Endothelial cell of umbilical vein (primary cell): ENCODE data around the gene FNBP1L. TPM values are rescaled to one million over a fixed set of nuclear protein-coding genes. Genes with fewer than 3 reads are reported as not detected.

Source experiments
- BruUV-seq: library from RNA; stranded (reverse); fragments of 400-500 nt; replicated peaks from 2 replicates; lab custom pipeline; 2021; lab: Mats Ljungman, UMichigan
- CTCF ChIA-PET: fragments of 300-600, 350-600 bp; sonication (Branson Sonifier 250); formaldehyde crosslinking; loops from one replicate; lab custom pipeline; 2021; ENCODE audit warnings: antibody characterized with exemption, inconsistent platforms; lab: Charles Lee
- POLR2A ChIA-PET: fragments of 300-600, 350-600 bp; sonication (Branson Sonifier 250); formaldehyde crosslinking; loops from one replicate; lab custom pipeline; 2021; ENCODE audit warnings: antibody characterized with exemption, inconsistent platforms; lab: Charles Lee
- DNase-seq: peaks from one replicate; pipeline ENCODE4 v3.0.0-alpha.2; 2011; ENCODE audit warnings: low read depth, low spot score
- FAIRE-seq: peaks from 2 replicates; lab custom pipeline; 2011; peaks lifted over from hg19 to GRCh38; lab: Jason Lieb, UNC
- H2AFZ ChIP-seq: 2 replicates; pipeline ENCODE4 v1.6.0; 2012; ENCODE audit warnings: low read depth, low read length, control low read depth, inconsistent platforms
- H3K27ac ChIP-seq: 2 replicates; pipeline ENCODE4 v1.5.1; 2011; ENCODE audit warnings: low read depth, mild to moderate bottlenecking, control low read depth, low read length, moderate library complexity; ENCODE audit not compliant: insufficient read depth
- H3K27me3 ChIP-seq, 2 experiments: 2 replicates each; pipeline versions ENCODE4 v1.6.0 to v1.6.1; 2011; ENCODE audit warnings: low read length in 2 of 2, mixed read lengths in 1 of 2; ENCODE audit not compliant: control insufficient read depth in 2 of 2, insufficient read depth in 2 of 2
- H3K36me3 ChIP-seq, 2 experiments: 2 replicates in 1 of 2; 3 replicates in 1 of 2; pipeline ENCODE4 v1.5.1; 2011; ENCODE audit warnings: low read length in 2 of 2, mild to moderate bottlenecking in 1 of 2, moderate library complexity in 1 of 2; ENCODE audit not compliant: control insufficient read depth in 2 of 2, insufficient read depth in 2 of 2; ENCODE audit errors: extremely low read depth in 1 of 2
- H3K4me1 ChIP-seq: 3 replicates; pipeline ENCODE4 v1.5.1; 2011; ENCODE audit warnings: mild to moderate bottlenecking, low read length; ENCODE audit not compliant: control insufficient read depth, insufficient read depth; ENCODE audit errors: extremely low read depth
- H3K4me2 ChIP-seq: 2 replicates; pipeline ENCODE4 v1.6.1; 2011; ENCODE audit warnings: low read length, control low read depth, mixed read lengths; ENCODE audit not compliant: insufficient read depth
- H3K4me3 ChIP-seq, 3 experiments: fragments of 200-600 bp in 1 of 3; sonication (generic), shearing (Covaris generic) in 1 of 3; replicated peaks in 1 of 3; 2 replicates each; pipeline ENCODE4 v1.5.1; 2011 to 2016; ENCODE audit warnings: control low read depth in 3 of 3, low read length in 3 of 3, mild to moderate bottlenecking in 2 of 3, inconsistent platforms in 1 of 3, low read depth in 1 of 3, moderate library complexity in 1 of 3; ENCODE audit not compliant: insufficient read depth in 1 of 3
- H3K79me2 ChIP-seq: 2 replicates; pipeline ENCODE4 v1.6.0; 2012; ENCODE audit warnings: low read length, inconsistent platforms; ENCODE audit not compliant: control insufficient read depth, insufficient read depth
- H3K9ac ChIP-seq: replicated peaks from 2 replicates; pipeline ENCODE3; 2011; ENCODE audit warnings: low read length, control low read depth; ENCODE audit not compliant: insufficient read depth; ENCODE audit errors: extremely low read depth
- H3K9me1 ChIP-seq: replicated peaks from 3 replicates; pipeline ENCODE4 v1.6.0; 2011; ENCODE audit warnings: mild to moderate bottlenecking, low read length; ENCODE audit not compliant: control insufficient read depth, insufficient read depth; ENCODE audit errors: extremely low read depth
- H3K9me3 ChIP-seq: replicated peaks from 2 replicates; pipeline ENCODE4 v1.5.1; 2012; ENCODE audit warnings: low read length, inconsistent platforms; ENCODE audit not compliant: control insufficient read depth, insufficient read depth
- H4K20me1 ChIP-seq: replicated peaks from 2 replicates; pipeline ENCODE3; 2011; ENCODE audit warnings: mild to moderate bottlenecking, low read length; ENCODE audit not compliant: control insufficient read depth, insufficient read depth; ENCODE audit errors: extremely low read depth
- EZH2 ChIP-seq: IDR thresholded peaks from 2 replicates; pipeline ENCODE4 v1.6.1; 2012; ENCODE audit warnings: borderline replicate concordance, low read depth, mild to moderate bottlenecking, moderate library complexity, low read length, inconsistent platforms; ENCODE audit not compliant: severe bottlenecking
- FOS ChIP-seq: IDR thresholded peaks from 2 replicates; pipeline ENCODE4 v1.6.1; 2011; ENCODE audit warnings: mild to moderate bottlenecking, low read length, moderate library complexity, borderline replicate concordance; ENCODE audit not compliant: insufficient read depth
- GATA2 ChIP-seq: IDR thresholded peaks from 2 replicates; pipeline ENCODE4 v1.7.0; 2011; ENCODE audit warnings: low read depth, mild to moderate bottlenecking, moderate library complexity, mixed read lengths, low read length; ENCODE audit not compliant: insufficient read length, insufficient read depth
- JUN ChIP-seq: IDR thresholded peaks from 2 replicates; pipeline ENCODE4 v1.6.1; 2011; ENCODE audit warnings: borderline replicate concordance, low read depth; ENCODE audit not compliant: insufficient read length, insufficient read depth
- MYC ChIP-seq: IDR thresholded peaks from one replicate; pipeline ENCODE4 v1.6.1; 2011; ENCODE audit warnings: mild to moderate bottlenecking, low read depth, low read length
- POLR2A ChIP-seq: IDR thresholded peaks from 2 replicates; pipeline ENCODE4 v1.6.1; 2012; ENCODE audit warnings: low read depth, mild to moderate bottlenecking, control low read depth, low read length
- POLR2AphosphoS5 ChIP-seq: IDR thresholded peaks from 2 replicates; pipeline ENCODE4 v1.6.1; 2012; ENCODE audit warnings: low read depth, mild to moderate bottlenecking, control low read depth, low read length, moderate library complexity; ENCODE audit not compliant: insufficient read depth
- dilution Hi-C: fragments of 300-500 bp; cut with MboI; formaldehyde crosslinking; loops from one replicate; pipeline ENCODE4 v1.15.0; 2019; ENCODE audit warnings: low sequenced_read_pairs; ENCODE audit not compliant: extremely low pct_ligation_motif_present
- intact Hi-C: fragments of 100-400 bp; cut with micrococcal nuclease; formaldehyde crosslinking; loops from one replicate; pipeline ENCODE4 v1.10.0; 2022
- polyA plus RNA-seq, 4 experiments: library from polyadenylated mRNA; depleted of rRNA in 3 of 4; stranded (reverse) in 3 of 4; unstranded in 1 of 4; fragments of >200 nt; gene quantifications; 2 replicates each; pipeline versions ENCODE4 v1.2.1 to v1.2.3, GENCODE V29; 2011 to 2012; ENCODE audit warnings: missing spikeins in 1 of 4
- total RNA-seq: library from RNA; stranded (reverse); gene quantifications from 2 replicates; pipeline ENCODE4 v1.2.3, GENCODE V29; 2021
- TF ChIP-seq, protein P1 (sequence below): IDR thresholded peaks from 2 replicates; pipeline ENCODE4 v1.6.1; 2011; ENCODE audit not compliant: insufficient read depth, insufficient read length
- TF ChIP-seq, protein P2 (sequence below), 2 donors: IDR thresholded peaks; 1 replicate in 1 of 2; 2 replicates in 1 of 2; pipeline ENCODE4 v1.5.1; 2011; ENCODE audit warnings: low read length in 2 of 2, mild to moderate bottlenecking in 2 of 2, moderate library complexity in 2 of 2, control low read depth in 1 of 2, inconsistent platforms in 1 of 2, low read depth in 1 of 2; ENCODE audit not compliant: insufficient read depth in 1 of 2; ENCODE audit errors: extremely low read depth in 1 of 2

Gene FNBP1L
- total and polyA plus RNA-seq, 2 donors (not counting 3 experiments of a cell fraction or from before 2014, with no cell fraction given): 28.1 to 56.4 TPM

DNA sequence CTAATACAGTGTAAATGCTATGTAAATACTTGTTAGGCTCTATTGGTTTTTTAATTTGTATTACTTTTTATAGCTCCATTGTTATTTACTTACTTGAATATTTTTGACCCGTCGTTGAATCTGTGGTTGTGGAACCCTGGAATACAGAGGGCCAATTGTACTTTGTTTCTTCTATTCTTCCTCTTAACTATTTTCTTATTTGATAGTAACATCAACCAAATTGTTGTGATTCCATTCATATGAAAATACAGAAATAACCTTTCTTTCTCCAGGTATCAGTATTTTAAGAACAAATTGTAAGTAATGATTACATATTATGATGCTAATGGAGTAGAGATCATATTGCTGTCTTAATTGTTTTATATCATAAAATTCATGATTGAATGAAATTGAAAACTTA is 73.7 kb downstream of the FNBP1L start:
- H4K20me1 ChIP-seq: no peaks in the 10 kb centered on the region
- FAIRE-seq: no peak
- dilution Hi-C loops: no loop called here
- POLR2A ChIA-PET: no interaction called here
- H3K9ac ChIP-seq: no peak overlapping the region
- TF ChIP-seq POLR2AphosphoS5: no peak
- TF ChIP-seq, protein P1, sequence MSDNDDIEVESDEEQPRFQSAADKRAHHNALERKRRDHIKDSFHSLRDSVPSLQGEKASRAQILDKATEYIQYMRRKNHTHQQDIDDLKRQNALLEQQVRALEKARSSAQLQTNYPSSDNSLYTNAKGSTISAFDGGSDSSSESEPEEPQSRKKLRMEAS: no peak
- TF ChIP-seq MYC: no peak
- no peak for TF ChIP-seq GATA2
- TF ChIP-seq JUN: no peak
- TF ChIP-seq EZH2: no peak
- TF ChIP-seq, protein P2, sequence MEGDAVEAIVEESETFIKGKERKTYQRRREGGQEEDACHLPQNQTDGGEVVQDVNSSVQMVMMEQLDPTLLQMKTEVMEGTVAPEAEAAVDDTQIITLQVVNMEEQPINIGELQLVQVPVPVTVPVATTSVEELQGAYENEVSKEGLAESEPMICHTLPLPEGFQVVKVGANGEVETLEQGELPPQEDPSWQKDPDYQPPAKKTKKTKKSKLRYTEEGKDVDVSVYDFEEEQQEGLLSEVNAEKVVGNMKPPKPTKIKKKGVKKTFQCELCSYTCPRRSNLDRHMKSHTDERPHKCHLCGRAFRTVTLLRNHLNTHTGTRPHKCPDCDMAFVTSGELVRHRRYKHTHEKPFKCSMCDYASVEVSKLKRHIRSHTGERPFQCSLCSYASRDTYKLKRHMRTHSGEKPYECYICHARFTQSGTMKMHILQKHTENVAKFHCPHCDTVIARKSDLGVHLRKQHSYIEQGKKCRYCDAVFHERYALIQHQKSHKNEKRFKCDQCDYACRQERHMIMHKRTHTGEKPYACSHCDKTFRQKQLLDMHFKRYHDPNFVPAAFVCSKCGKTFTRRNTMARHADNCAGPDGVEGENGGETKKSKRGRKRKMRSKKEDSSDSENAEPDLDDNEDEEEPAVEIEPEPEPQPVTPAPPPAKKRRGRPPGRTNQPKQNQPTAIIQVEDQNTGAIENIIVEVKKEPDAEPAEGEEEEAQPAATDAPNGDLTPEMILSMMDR (IDR thresholded peaks at IDR 0.05; ENCODE audit: extremely low read depth in 1 of 2, insufficient read depth in 1 of 2, low read depth in 1 of 2, low read length in 2 of 2): no peak
- TF ChIP-seq POLR2A: no peak
- TF ChIP-seq FOS: no peak
- H3K27ac ChIP-seq: no peak overlapping the region
- peaks cover 15% of the 10 kb centered on the region for H3K4me1 ChIP-seq
- CTCF ChIA-PET: no interaction called here
- H3K79me2 ChIP-seq: peaks cover 4% of the 10 kb centered on the region
- no peaks in the 10 kb centered on the region for H3K9me1 ChIP-seq
- BruUV-seq: no TSS peak
- no peak for DNase-seq
- no peaks in the 10 kb centered on the region for H3K9me3 ChIP-seq
- H3K36me3 ChIP-seq: peaks cover 0 to 2% of the 10 kb centered on the region in 2 experiments
- no peak overlapping the region for H3K4me3 ChIP-seq
- intact Hi-C loops: no loop called here
- no peak overlapping the region for H3K4me2 ChIP-seq
- no peak overlapping the region for H2AFZ ChIP-seq
- H3K27me3 ChIP-seq: no peaks in the 10 kb centered on the region
